GM21717 (cell line): ENCODE results near the gene ANKMY2.
"Not testable (repeated sequence)": the region's sequence is repeated elsewhere in the genome, so short reads cannot be mapped to it uniquely, and the experiment has no call there.

Source experiments
- ATAC-seq: cut with Tn5 transposase; IDR thresholded peaks from one replicate; pipeline ENCODE4 v1.9.1; 2021; ENCODE audit warnings: mild to moderate bottlenecking, moderate library complexity; ENCODE audit not compliant: unreplicated experiment

The ANKMY2 gene

DNA sequence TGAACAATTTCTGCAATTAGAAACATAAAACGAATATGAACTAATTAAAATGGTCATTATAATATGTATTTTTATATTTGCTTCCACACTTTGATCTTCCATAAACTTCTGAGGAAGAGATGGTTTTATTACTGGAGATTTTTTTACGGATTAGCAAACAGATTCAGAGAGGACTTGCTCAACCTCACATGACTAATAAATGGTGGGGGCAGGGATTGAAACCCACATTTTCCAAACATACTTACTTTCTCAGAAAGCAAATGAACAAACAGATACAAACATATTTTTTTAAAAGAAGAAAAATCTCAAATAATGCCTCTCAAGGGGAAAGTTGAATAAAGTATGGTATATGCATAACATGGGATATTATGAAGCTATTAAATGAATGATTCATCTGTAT, 18.3 kb downstream of the ANKMY2 start:
- ATAC-seq: no peak

DNA sequence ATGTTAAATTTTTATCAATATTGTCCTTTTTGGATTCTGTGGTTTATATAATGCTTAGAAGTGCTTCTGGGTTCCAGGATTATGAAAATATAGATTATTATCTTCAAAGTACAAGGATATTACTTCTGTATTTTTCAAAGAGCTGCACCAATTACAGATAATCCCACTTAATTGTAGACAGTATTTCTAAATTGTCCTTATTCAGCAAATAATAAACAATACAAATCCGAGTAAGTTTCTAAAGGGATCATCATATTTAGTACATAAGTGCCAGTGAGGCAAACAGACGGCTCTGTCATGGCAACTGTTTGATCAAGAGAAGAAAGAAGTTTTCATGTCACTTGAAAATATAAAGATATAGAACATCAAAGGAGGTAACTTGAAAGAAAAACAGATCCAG, 19.2 kb downstream of the ANKMY2 start:
- ATAC-seq: no peak

DNA sequence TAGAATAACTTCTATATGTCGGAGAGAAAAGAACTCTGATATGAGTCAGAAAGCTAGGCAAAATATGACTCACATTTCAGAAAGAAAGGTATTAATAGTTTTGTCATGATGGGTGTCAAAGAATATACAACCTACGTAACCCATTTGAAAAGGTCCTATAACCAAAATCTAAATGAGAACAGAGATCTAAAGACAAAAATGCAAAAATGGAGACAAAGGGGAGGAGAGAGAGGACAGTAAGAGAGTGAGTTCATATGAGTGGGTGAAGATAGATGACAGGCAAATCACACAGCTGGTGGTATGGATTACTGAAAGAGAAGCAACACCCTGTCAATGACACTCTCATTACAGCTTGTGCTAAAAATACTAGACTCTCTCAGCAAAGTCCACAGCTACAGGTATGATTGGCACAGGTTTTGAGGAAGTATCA, 25.6 kb downstream of the ANKMY2 start:
- peak; percentile 95 for ATAC-seq

DNA sequence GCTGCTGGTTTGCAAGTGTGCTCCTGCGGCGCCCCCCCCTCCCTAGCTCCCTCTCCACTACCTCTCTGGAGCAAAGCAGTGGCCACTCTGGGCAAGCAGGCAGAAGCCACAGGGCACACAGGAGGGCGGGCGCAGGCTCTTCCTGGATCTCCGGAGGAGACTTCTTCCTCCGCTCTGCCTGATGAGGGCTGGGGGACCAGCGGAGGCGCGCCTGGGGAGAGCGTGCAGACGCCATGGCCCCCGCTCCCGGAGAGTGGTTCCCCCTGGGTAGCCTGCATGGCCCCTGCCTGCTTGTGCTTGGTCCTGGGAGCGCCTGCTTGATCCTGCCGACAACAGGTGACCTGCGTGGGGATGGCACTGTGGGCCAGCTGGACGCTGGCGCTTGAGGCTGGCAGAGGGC, 29.0 kb downstream of the ANKMY2 start:
- ATAC-seq: no peak

DNA sequence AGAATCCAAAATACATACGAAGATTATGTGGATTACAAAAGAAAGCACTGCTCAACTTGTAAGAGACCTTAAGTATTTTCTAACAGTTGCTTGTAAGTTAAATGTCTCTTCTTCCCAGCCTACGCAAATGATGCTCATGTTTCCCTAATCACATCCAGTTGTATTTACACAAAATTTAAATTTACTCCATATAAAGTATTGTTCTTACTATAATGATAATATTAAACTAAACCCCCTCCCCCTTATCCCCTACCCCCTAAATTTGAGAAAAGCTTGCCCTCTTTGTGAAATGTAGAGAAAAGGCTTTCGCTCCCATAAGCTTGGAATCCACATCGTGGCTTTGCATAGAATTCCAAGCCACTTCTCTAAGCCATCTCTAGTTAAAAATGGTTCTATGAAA, 29.4 kb downstream of the ANKMY2 start:
- no peak for ATAC-seq

DNA sequence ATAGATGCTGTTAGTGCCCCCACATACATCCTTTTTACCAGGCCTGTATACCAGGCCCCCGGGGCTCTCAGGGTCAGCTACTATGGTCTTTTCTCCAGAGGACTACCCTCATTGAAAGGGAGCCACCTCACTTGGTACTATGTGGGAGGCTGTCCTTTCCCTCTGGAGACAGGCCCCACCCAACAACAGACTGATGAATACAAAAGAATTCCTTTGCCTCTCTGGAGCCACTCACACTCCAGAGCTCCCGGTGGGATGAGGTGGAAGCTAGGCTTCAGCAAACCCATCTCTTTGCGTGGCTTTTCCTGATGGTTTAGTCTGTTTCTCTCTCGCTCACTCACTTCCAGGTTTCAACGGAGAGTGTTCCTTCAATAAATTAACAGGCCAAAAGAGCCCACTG, 30.3 kb downstream of the ANKMY2 start:
- no peak for ATAC-seq

DNA sequence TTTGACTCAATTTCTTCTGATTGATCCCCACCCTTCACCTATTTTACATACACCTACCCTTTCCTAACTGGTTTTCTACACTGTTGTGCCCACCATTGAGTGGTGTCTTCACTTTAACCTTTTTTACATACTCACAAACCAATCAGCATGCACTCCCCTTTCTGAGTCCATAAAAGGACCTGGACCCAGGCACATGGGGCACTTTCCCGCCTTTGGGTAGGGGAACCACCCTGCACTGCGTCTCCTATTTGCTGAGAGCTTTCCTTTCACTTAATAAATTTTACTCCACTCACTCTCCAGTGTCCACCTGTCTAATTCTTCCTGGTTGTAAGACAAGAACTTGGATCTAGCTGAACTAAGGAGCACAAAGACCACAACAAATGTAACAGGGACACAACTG, 33.8 kb downstream of the ANKMY2 start:
- ATAC-seq: no peak

DNA sequence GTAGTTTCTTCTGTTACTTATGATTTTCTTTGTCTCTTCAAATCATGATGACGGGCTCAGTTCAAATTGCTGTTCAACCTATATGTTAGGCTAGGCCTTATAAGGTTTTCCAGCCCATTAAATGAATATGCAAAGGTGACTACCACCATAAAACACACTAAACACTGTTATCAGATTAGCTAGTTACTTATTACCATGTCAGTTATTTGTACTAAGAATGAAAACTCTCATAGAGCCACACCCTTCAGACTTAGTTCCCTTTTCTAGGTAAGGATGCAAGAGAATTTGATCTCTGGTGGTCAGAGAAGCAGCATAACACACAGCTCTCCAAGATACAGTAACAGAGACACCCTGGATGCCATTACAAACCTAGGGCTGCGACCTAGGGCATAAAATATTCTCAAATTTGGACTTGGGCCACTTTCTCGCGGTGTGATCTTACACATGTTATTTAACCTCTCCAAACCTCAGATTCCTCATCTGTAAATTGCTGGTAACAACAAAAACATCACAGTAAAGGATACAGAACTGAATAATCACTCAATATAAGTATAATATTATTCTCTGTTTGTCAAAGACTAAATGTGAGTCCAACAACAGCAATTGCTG, 35.6 kb downstream of the ANKMY2 start:
- peak; percentile 82 for ATAC-seq

DNA sequence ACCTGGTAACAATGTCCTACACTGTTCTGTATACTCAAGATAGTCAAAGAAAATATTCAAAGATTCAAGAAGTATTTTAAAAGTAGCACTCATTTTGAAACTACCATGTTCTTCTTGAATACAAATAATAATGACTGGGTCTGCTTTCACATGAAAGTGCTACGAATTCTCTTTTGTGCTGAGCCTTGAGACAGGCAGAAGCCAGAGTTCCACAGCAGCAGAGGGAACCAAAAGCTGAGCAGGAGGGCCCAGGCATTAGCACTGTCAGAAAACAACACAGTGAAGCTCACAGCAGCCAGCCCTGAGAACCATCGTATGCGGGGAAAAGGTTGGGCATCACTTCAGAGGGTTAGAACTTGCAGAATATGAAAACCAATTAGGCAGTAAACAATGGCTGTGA, 38.9 kb downstream of the ANKMY2 start:
- no peak for ATAC-seq

DNA sequence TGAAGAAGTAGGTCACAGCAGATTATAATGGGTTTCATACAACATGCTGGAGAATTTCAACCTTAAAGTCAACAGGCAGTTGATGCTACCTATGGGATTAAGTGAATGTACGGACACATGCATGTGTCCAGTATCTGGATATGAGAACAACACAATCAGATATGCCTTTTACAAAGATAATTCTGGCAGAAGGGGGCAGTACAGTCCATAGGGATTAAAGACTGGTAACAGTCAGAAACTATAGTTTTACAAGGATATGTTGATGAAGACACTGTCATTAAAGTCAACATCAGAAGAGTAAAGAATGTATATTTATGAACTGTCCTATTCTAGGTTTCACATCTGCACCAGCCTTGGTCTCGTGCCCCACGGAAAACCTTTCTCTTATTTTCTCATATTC, 41.5 kb downstream of the ANKMY2 start:
- ATAC-seq: no peak

DNA sequence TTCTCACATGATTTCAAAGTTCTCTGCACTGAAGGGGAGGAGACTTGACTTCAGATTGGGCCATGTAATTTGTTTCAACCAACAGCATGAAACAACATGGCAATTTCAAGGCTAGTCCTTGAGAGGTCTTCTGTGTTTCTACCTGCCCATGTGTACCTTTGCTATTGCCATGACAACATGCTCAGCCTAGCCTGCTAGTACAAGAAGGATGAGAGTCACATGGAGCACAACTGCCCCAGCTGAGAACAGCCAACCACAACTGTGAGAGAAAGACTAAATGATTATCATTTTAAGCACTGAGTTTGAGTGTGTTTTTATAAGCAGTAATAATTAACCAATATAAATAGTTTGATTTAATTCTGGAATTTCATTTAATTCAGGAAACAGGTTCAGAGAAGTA, 41.9 kb downstream of the ANKMY2 start:
- ATAC-seq: no peak

DNA sequence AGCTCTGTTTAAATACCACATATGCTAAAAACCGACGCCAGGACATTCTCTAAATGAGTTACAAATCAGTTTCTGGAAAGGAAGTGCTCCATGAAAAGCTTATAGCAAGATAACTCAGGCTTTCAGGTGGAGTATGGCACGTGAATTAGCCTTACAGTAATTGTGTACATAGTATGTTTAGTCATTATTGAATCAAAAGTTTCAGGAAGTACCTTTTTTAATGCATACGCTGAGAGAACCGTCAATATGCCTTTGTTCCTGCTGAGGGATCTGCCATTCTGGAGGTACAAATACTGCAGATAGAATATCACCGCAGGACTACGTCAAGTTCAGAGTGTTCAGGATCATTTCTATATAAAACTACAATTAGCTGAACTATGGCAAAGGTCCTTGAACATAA, 45.7 kb downstream of the ANKMY2 start:
- no peak for ATAC-seq

DNA sequence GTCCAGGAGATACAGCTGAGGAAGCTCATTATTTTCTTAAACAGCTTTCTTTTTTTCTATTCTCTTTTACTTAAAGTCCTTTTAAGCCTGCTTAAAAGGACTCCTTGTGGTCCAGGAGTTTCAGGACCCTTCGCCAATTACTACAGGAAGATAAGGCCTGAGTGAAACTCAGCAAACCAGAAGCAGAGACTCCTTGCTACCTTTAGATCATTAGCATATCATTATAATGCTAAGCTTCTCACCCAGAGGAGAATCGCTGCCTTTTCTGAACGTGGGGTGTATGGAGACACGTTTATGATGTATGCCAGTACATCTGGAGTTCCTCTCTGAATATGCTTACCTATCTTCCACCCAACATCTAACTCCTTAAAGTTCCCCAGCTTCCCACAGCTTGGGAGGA, 47.5 kb downstream of the ANKMY2 start:
- ATAC-seq: no peak

DNA sequence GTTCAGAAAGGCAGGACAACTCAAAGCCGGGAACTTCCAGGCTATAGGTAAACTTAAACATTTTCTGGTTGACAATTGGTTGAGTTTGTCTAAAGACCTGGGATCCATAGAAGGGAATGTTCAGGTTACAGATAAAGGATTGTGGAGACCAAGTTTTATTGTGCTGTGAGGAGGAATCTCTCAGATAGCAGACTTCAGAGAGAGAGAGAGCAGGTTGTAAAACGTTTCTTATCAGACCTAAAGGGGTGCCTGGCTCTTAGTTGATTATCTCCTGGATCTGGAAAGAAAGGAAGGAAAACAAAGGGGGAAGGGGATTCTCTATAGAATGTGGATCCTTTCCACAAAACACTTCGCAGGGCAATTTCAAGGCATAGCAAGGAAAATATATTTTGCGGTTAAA, 50.0 kb downstream of the ANKMY2 start:
- ATAC-seq: not testable (repeated sequence)

DNA sequence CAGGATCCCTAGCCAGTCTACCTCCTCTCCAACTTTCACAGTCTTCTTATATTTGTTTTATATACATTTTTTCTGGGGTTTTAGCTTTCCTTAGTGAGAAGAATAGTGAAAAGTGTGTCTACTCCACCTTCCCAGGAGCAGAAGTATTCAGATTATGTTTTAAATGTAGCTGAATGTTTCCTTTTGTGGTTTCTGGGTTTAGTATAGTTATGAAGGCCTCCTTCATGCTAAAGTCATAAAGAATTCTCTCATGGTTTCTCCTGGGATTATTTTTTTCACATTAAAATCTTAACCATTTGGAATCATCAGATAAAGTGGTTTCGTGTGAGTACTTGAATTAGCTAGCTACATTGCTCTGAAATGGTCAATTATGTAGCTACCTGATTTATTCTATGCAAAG, 50.9 kb downstream of the ANKMY2 start:
- ATAC-seq: no peak

DNA sequence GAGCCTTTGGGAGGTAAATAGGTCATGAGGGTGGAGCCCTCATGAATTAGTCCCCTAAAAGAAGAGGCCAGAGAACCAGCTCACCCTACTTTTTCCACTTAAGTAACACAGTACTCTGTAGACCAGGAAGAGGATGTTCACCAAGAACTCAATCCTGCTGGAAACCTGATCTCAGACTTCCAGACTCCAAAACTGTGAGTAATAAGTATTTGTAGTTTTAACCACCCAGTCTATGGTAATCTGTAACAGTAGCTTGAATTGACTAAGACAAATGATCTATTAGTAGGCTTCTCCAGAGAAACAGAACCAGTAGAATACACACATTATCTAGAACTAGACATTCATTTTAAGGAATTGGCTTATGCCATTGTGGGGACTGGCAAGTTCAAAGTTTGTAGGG, 51.5 kb downstream of the ANKMY2 start:
- ATAC-seq: no peak

DNA sequence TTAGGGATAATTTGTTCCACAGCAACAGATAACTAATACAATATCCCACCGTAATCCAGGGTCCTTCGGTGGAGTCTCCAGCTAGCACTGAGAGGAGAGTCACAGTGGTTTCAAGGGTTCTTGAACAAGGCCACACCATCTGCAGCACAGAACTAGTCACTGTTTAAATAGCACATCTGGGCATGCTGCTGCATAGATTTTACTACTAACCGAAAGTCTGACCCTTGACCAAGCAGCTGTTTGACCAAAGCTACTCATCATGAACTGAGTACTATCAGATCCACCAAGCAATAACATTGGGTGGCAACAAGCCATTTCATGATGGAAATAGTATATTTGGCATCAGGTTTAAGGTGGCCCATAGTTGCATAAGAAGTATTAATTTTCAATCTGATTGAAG, 53.2 kb downstream of the ANKMY2 start:
- ATAC-seq: no peak

DNA sequence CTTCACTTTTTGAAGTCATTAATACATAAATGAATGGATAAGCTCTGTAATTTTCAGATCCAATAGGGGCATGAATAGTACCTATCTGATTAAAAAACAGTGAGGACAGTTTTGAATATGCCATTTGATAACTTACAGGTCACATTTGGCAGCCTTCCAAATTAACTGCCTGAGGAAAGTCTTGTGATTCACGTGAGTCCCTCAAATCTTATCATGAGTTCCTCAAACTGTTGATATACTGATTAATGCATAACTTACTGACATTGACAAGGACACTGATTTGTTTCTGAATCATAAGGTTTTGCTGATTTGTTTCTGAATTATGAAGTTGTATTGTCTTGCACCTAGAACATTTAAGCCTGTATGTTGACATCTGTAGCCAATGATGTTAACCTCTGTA, 55.1 kb downstream of the ANKMY2 start:
- no peak for ATAC-seq

DNA sequence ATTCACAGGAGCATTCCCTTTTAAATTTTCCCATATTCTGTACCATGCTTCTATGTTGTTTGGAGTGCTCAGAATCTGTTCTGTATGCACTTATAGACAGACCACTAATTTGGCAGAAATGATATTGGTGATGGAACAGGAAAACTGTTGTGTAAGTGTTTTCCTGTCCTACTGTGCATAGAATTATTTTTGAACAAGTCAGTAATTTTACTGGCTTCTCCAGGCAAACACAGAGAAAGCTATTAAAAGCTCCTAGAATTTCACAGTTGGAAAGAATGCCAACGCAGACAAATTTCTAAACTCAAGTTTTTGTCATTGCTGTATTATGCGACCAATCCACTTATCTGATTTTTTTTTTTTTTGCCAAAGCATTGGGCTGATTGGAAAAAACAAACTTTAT, 55.7 kb downstream of the ANKMY2 start:
- ATAC-seq: no peak

DNA sequence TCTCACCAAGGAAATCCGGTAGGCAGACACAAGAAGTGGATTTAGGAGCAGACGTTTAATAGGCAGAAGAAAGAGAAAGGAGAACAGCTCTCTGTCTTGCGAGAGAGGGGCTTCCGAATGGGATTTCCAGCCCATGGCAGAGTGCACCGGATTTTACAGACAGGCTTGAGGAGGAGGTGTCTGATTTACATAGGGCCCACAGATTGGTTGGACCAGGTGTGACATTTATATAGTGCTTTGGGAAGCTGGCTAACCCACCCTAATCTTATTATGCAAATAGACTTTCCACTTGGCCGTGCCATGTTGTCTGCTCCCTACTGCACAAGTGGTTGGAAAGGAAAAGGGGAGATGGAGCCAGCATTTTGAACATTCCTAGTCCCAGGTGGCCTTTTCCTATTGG, 57.8 kb downstream of the ANKMY2 start:
- no peak for ATAC-seq

DNA sequence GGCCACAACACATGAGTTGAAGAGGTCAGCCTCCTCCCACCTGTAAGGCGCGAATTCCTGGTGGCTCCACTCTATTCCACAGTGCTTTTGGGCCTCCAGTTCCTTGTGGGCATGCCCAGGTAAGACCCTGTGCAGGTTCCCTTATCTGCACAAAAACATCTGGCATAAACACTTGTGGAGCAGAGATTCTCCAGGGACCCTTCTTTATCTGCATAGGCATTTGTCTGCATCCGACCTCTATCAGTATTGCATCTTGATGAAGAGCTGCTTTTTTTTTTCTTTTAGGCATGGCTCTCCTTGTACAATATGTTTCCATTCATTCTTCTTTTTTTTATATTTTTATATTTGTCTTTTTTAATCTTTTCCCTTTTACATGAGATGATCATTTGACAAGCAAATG, 58.4 kb downstream of the ANKMY2 start:
- no peak for ATAC-seq

DNA sequence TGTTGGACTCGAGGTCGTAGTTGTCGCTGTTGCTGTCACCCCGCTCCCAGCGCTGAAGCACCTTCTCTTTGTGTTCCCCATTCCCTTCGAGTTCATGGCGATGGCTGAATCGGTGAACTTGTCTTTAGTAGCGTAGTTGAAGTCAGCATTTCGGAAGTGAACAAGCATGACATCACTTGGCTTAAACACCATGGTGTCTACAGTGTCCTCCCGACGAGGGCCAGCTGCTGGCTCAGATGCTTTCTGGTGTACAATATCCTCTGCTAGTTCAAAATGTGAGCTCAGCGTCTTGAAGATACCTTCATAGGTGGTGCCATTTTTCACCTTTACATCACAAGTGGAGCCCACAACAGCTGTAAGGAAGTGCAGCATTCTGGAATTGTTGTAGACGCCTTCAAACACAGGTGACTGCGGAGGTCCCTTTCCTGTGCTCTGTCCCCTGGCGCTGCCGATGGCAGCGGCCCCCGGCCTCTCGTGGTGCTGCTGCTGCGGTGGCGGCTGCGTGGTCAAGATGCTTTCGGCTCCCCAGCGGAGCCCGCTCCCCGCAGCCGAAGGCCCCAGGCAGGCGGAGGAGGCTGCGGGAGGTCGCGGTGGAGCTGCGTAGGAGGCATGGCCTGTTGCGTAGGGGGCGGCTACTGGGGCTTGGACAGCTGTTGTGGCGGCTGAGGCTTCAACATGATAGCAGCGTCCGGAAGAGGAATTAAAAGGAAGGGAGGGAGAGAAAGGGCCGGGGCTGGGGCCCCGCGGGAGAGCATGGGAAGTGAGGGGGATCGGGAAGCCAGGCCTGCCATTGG, 59.3 kb downstream of the ANKMY2 start:
- no peak for ATAC-seq

DNA sequence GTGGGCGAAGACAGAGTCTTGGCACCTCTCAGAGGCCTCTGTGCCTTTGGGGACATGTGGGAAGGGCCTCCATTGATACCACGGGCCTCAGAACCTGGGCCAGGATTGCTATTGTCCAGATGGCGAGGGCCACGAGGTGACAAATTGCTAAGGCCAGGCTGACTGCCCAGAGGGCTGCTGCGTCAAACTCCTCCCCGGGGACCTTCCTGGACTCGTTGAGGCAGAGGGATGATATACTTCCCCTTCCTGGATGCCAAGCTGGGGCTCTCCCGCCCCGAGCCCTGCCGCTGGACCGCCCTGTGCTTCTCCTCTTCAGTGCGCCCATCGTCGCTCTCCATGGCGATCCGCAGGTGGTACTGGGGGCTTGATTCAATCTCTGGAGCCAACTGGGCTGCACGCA, 60.0 kb downstream of the ANKMY2 start:
- ATAC-seq: no peak
